Gastroesophageal sphincter (tissue), 3 donors: Measurements from ENCODE around the gene GAS1.

Experiments
- EP300 ChIP-seq: sonication (generic); formaldehyde crosslinking; IDR thresholded peaks from one replicate; pipeline ENCODE4 v1.6.1; 2017; ENCODE audit warnings: antibody characterized with exemption, mild to moderate bottlenecking
- POLR2AphosphoS5 ChIP-seq: sonication (generic); formaldehyde crosslinking; IDR thresholded peaks from one replicate; pipeline ENCODE4 v1.6.1; 2017; ENCODE audit warnings: antibody characterized with exemption
- TF ChIP-seq, protein P1 (sequence below), 4 experiments: fragments of 200-600 bp in 2 of 4; fragments of 450-650 bp in 2 of 4; sonication (generic) in 1 of 4; IDR thresholded peaks; one replicate each; pipeline ENCODE4 v1.5.1; 2017 to 2019; ENCODE audit warnings: antibody characterized with exemption in 4 of 4, mild to moderate bottlenecking in 2 of 4, moderate library complexity in 2 of 4

DNA sequence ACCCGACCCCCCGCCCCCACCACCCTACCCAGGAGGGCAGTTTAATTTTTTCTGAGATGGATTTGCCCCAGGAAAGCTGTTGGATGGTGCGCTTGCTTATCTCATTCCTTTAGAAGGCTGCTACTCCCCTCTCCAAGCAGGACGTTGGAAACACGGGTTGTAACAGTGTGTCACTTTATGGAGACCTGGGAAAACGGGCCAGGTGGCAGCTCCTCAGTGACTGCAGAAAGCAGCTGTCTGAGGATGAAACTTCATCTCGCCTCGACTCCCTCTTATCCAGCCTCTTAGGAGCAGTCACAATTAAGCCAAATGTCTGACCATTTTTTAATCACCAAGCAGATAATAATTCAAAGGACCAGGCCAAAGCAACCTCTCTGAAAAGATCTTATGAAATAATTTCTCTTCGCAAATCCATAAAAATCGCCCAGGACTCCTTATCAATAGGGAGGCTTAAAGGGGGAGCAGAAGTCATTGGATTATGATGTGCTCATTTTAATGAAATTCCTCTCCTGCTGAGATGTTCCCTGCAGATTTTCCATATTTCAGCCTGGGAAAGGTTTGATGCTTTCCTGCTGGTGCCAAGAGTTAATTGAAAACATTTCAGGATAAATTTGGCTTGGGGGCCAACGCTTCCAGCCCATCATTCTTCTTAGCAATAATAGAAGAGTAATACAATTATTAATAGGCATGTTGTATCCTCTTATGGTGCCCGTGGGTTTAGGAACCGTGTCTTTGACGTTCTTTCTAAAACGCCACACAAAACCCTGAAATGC, 26.0 kb downstream of the GAS1 start:
- TF ChIP-seq, protein P1, sequence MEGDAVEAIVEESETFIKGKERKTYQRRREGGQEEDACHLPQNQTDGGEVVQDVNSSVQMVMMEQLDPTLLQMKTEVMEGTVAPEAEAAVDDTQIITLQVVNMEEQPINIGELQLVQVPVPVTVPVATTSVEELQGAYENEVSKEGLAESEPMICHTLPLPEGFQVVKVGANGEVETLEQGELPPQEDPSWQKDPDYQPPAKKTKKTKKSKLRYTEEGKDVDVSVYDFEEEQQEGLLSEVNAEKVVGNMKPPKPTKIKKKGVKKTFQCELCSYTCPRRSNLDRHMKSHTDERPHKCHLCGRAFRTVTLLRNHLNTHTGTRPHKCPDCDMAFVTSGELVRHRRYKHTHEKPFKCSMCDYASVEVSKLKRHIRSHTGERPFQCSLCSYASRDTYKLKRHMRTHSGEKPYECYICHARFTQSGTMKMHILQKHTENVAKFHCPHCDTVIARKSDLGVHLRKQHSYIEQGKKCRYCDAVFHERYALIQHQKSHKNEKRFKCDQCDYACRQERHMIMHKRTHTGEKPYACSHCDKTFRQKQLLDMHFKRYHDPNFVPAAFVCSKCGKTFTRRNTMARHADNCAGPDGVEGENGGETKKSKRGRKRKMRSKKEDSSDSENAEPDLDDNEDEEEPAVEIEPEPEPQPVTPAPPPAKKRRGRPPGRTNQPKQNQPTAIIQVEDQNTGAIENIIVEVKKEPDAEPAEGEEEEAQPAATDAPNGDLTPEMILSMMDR (IDR thresholded peaks at IDR 0.05) = no peak
- TF ChIP-seq POLR2AphosphoS5 (no peak), EP300 (no peak)
